ENCODE data around the gene BORCS6.

GRCh38 chr17:8154608-8155155 lies 35.3 kb downstream of the BORCS6 start:
- no peak for TF ChIP-seq CTCF (conservative IDR thresholded peaks at IDR 0.05 in 1 of 2, IDR thresholded peaks at IDR 0.05 in 1 of 2; ENCODE audit: extremely low read depth in 1 of 2, insufficient read depth in 1 of 2, low read depth in 1 of 2, low read length in 2 of 2)
- TF ChIP-seq EZH2 (IDR thresholded peaks at IDR 0.05; ENCODE audit: borderline replicate concordance, low read length), result no peak
